ENCODE data around the gene CUX1.

Gene CUX1

DNA sequence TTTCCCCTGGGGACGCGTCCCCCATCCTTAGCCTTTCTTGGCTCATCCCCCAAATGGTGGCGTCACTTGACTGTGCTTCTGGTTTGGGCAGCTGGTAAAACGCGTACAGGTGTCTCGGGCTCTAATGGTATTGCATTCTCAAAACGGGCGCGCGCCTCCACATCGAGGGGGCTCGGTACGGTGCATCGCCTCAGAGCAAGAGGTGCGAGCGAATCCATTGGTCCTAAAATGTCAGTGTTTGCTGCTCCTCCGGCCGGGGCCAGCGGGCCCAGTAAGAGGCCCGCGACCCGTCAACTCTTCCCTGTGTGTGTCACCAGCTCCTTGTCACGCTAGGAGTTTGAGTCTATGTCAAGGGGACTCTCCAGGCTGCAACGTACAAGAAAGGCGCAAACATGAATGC is 378.6 kb downstream of the CUX1 start:
- TF ChIP-seq, protein P1, sequence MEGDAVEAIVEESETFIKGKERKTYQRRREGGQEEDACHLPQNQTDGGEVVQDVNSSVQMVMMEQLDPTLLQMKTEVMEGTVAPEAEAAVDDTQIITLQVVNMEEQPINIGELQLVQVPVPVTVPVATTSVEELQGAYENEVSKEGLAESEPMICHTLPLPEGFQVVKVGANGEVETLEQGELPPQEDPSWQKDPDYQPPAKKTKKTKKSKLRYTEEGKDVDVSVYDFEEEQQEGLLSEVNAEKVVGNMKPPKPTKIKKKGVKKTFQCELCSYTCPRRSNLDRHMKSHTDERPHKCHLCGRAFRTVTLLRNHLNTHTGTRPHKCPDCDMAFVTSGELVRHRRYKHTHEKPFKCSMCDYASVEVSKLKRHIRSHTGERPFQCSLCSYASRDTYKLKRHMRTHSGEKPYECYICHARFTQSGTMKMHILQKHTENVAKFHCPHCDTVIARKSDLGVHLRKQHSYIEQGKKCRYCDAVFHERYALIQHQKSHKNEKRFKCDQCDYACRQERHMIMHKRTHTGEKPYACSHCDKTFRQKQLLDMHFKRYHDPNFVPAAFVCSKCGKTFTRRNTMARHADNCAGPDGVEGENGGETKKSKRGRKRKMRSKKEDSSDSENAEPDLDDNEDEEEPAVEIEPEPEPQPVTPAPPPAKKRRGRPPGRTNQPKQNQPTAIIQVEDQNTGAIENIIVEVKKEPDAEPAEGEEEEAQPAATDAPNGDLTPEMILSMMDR (IDR thresholded peaks at IDR 0.05; ENCODE audit: low read depth, low read length): no peak
- in situ Hi-C loops (cut with HindIII; ENCODE audit: low sequenced_read_pairs): no loop called here

DNA sequence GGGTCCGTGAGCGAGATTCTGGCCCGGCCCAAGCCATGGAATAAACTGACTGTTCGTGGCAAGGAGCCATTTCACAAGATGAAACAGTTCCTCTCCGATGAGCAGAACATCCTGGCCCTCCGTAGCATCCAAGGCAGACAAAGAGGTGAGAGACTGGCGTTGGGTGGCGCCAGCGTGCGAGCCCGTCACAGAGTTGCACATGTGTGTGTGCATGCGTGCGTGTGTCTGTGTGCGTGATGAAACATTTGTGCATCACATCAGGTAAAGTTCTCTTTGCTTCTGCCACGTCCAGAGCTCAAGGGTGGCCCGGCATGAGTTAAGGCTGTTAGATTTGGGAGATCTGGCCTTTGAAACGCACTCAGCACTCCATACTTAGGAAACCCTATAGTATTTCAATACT is 379.7 kb downstream of the CUX1 start:
- in situ Hi-C loops (cut with HindIII; ENCODE audit: low sequenced_read_pairs): no loop called here
- DNase-seq (ENCODE audit: low read depth, low spot score): no peak

More for the DNA sequence above, 378.6 kb downstream of the CUX1 start:
- no peak overlapping the region for H3K4me3 ChIP-seq (ENCODE audit: low read depth, low read length)
- DNase-seq (ENCODE audit: low read depth, low spot score): no peak

DNA sequence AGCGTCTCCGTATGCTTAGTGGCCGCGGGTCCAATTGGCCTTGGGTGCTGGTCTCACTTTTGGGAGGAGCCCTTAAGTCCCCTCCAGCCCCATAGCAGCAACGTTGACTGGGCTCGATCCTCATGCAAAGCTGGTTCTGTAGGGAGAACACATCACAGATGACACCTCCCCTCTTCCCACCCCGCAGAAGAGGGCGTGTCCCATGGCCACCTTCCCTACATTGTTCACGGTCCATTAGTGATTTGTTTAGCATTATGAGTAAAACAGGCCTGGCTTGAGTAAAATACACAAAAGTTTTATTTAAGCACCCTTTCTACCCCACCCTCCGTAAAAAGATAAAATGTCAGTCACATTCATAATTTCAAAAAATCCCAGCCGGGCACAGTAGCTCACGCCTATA is 380.2 kb downstream of the CUX1 start:
- H3K4me3 ChIP-seq (ENCODE audit: low read depth, low read length): no peak overlapping the region
- DNase-seq (ENCODE audit: low read depth, low spot score): no peak
- TF ChIP-seq, protein P1 (IDR thresholded peaks at IDR 0.05; ENCODE audit: low read depth, low read length): no peak
- in situ Hi-C loops (cut with HindIII; ENCODE audit: low sequenced_read_pairs): no loop called here

More for the DNA sequence above, 379.7 kb downstream of the CUX1 start:
- TF ChIP-seq, protein P1 (IDR thresholded peaks at IDR 0.05; ENCODE audit: low read depth, low read length): no peak
- no peak overlapping the region for H3K4me3 ChIP-seq (ENCODE audit: low read depth, low read length)

DNA sequence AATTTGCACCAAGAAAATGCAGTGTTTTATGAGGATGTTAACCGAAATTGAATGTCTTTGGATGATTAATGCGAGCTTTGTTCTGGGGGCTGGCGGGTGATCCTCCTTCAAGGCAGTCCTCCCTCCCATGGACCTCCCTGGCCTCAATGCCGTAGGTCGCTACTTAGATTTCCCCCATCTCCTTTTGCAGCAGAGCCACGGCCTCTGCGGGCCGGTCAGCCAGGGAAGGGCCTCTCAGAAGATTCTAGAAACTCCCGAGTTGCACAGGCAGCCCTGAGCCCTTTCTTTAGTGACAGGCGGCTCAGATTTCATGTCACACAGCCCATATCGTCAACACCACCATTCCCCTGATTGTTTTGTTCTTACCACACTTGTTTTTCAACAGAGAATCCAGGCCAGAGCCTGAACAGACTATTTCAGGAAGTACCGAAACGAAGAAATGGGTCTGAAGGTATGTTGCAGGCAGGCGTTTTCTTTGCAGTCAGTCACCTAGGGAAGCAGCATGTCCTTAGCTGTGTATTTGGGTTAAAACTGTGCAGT is 381.1 kb downstream of the CUX1 start:
- H3K4me3 ChIP-seq (ENCODE audit: low read depth, low read length): no peak overlapping the region
- DNase-seq (ENCODE audit: low read depth, low spot score): no peak
- in situ Hi-C loops (cut with HindIII; ENCODE audit: low sequenced_read_pairs): no loop called here
- TF ChIP-seq, protein P1 (IDR thresholded peaks at IDR 0.05; ENCODE audit: low read depth, low read length): no peak

DNA sequence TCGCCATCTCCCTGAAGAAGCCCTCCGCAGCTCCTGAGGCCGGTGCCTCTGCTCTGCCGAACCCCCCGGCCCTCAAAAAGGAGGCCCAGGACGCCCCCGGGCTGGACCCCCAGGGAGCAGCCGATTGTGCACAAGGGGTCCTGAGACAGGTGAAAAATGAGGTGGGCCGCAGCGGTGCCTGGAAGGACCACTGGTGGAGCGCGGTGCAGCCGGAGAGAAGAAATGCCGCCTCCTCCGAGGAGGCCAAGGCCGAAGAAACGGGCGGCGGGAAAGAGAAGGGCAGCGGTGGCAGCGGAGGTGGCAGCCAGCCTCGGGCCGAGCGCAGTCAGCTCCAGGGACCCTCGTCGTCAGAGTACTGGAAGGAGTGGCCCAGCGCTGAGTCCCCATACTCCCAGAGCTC is 384.1 kb downstream of the CUX1 start:
- H3K4me3 ChIP-seq (ENCODE audit: low read depth, low read length): no peak overlapping the region
- in situ Hi-C loops (cut with HindIII; ENCODE audit: low sequenced_read_pairs): no loop called here
- TF ChIP-seq, protein P1 (IDR thresholded peaks at IDR 0.05; ENCODE audit: low read depth, low read length): no peak
- DNase-seq (ENCODE audit: low read depth, low spot score): no peak

DNA sequence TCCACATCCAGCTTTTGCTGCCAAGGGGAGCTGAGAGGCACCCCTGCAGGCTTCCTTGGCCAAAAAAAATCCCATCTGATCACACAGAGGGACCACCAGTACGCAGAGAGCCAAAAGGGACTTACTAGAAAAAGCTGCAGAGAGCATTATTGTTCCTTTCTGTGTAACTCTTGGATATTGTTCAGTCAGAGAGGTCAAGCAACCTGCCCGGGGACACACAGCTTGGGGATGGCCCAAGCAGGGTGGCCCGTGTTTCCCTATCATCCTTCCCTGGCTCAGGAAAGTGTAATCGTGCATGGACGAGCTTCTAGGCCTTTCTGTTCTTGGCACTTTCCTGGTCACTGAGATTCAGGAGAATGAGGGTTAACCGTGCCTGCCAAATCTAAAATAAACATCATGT is 385.1 kb downstream of the CUX1 start:
- no peak overlapping the region for H3K4me3 ChIP-seq (ENCODE audit: low read depth, low read length)
- in situ Hi-C loops (cut with HindIII; ENCODE audit: low sequenced_read_pairs): no loop called here
- DNase-seq (ENCODE audit: low read depth, low spot score): no peak
- TF ChIP-seq, protein P1 (IDR thresholded peaks at IDR 0.05; ENCODE audit: low read depth, low read length): no peak

DNA sequence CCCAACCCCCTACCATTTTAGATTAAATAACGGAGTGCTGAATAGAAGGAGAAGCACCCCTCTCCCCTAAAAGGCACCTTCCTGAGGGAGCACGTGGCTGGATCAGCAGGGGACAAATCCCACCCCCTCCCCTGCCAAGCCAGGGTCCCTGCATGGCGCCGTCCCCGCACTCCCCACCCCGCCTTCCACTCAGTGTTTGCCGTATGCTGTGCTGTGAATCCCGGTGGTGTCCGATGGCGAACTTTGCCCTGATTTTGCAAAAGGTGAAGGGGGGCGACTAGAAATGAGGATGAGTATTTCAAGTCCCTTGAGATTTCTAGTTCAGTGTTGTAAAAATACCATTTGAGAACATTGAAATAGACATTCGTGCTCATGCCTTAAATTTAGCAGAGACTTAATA is 385.8 kb downstream of the CUX1 start:
- TF ChIP-seq, protein P1 (IDR thresholded peaks at IDR 0.05; ENCODE audit: low read depth, low read length): no peak
- H3K4me3 ChIP-seq (ENCODE audit: low read depth, low read length): no peak overlapping the region
- DNase-seq (ENCODE audit: low read depth, low spot score): no peak
- in situ Hi-C loops (cut with HindIII; ENCODE audit: low sequenced_read_pairs): no loop called here
